Measurements from ENCODE around the gene EN1. TPM values are rescaled to one million over a fixed set of nuclear protein-coding genes. Genes with fewer than 3 reads are reported as not detected.

EN1 gene
- total RNA-seq (not detected), total RNA-seq (0 to 0.12 (median 0) reads per million in 29 experiments)
- not detected for total RNA-seq (2013)

- Mint-ChIP-seq H3K4me1 (peaks cover 32 to 42% (median 38%) of the 10 kb centered on the region in 3 donors), H3K27ac (no peak within 1 kb of the TSS), H3K9me3 (no peaks in the 10 kb centered on the region), H3K4me3 (peak within 1 kb of the TSS; percentile 46 to 67 (median 62)), H3K36me3 (no peaks in the 10 kb centered on the region), H3K27me3 (peaks cover 65 to 82% of the 10 kb centered on the region in 2 donors)
- ChIA-PET POLR2A (interaction anchor here in 1 of 2 donors (0.6 kb wide), 1 partner anchor 651 kb away, joined by 3 read pairs; no protein-coding TSS in a partner anchor), CTCF (interaction anchor here (0.6 to 1.0 kb wide), 6 partner anchors 8 to 535 kb away, joined by 3 to 7 read pairs (median 3); no protein-coding TSS in a partner anchor)
- Histone ChIP-seq H3K4me1 (ENCODE audit: control insufficient read depth in 1 of 2, extremely low read depth in 1 of 2, insufficient read depth in 2 of 2, low read length in 2 of 2) (peaks cover 2 to 46% of the 10 kb centered on the region in 2 experiments), H3K9me3 (no peaks in the 10 kb centered on the region), H3K4me3 (ENCODE audit: control insufficient read depth in 1 of 2, extremely low read depth in 1 of 2, low read length in 1 of 2) (peak within 1 kb of the TSS in 1 of 2 donors; percentile 41), H3K36me3 (ENCODE audit: control insufficient read depth in 2 of 2, extremely low read depth in 1 of 2, insufficient read depth in 1 of 2, low read length in 1 of 2) (no peaks in the 10 kb centered on the region), H3K27me3 (replicated peaks in 1 of 2; ENCODE audit: control insufficient read depth in 2 of 2, extremely low read depth in 1 of 2, insufficient read depth in 2 of 2, low read length in 1 of 2) (peaks cover 25 to 95% of the 10 kb centered on the region in 2 experiments), H3K27ac (ENCODE audit: low read length) (no peak within 1 kb of the TSS)
- ATAC-seq (replicated peaks in 1 of 4) (peak in 1 of 4 experiments; percentile 26), DNase-seq (no peak)
- 4% methylated on average over 39 of the region's 64 CpGs for WGBS (ENCODE audit: insufficient coverage)
Measured at GRCh38 chr2:118846953-118847761, at the start of gene EN1. Gene EN1 (minus strand): TSS chr2:118847648. CDS start chr2:118847167, 481 bp downstream.

GRCh38 chr2:118893100-118893499 lies 45.7 kb upstream of the EN1 start:
- POLR2A ChIA-PET, result no interaction called here
- peaks cover 0 to 10% of the 10 kb centered on the region in 2 donors for H3K27me3 Mint-ChIP-seq
- no peaks in the 10 kb centered on the region for H3K36me3 ChIP-seq (ENCODE audit: control insufficient read depth in 2 of 2, extremely low read depth in 1 of 2, insufficient read depth in 1 of 2, low read length in 1 of 2)

GRCh38 chr2:118889995-118890394 lies 42.5 kb upstream of the EN1 start:
- H3K36me3 Mint-ChIP-seq, result peaks cover 7% of the 10 kb centered on the region
- Histone ChIP-seq H3K36me3 (ENCODE audit: control insufficient read depth in 2 of 2, extremely low read depth in 1 of 2, insufficient read depth in 1 of 2, low read length in 1 of 2) (no peaks in the 10 kb centered on the region), H3K27me3 (replicated peaks in 1 of 2; ENCODE audit: control insufficient read depth in 2 of 2, extremely low read depth in 1 of 2, insufficient read depth in 2 of 2, low read length in 1 of 2) (peaks cover 0 to 3% of the 10 kb centered on the region in 2 experiments), H3K4me3 (ENCODE audit: control insufficient read depth in 1 of 2, extremely low read depth in 1 of 2, low read length in 1 of 2) (no peak overlapping the region), H3K9me3 (peaks cover 5% of the 10 kb centered on the region), H3K27ac (ENCODE audit: low read length) (no peak overlapping the region), H3K4me1 (ENCODE audit: control insufficient read depth in 1 of 2, extremely low read depth in 1 of 2, insufficient read depth in 2 of 2, low read length in 2 of 2) (no peaks in the 10 kb centered on the region)
- no peak overlapping the region for H3K27ac Mint-ChIP-seq
- WGBS (ENCODE audit: insufficient coverage), result no CpG with 5 or more reads among the region's 1 CpG
- ATAC-seq (replicated peaks in 1 of 4), result no peak
- no peak overlapping the region for H3K4me3 Mint-ChIP-seq
- DNase-seq, result no peak
- ChIA-PET POLR2A (no interaction called here), CTCF (no interaction called here)
- H3K9me3 Mint-ChIP-seq, result peaks cover 9 to 14% (median 9%) of the 10 kb centered on the region in 3 donors
- H3K27me3 Mint-ChIP-seq, result peaks cover 0 to 10% of the 10 kb centered on the region in 2 donors
- H3K4me1 Mint-ChIP-seq, result peaks cover 0 to 2% (median 0%) of the 10 kb centered on the region in 3 donors

More at GRCh38 chr2:118893100-118893499, 45.7 kb upstream of the EN1 start:
- WGBS (ENCODE audit: insufficient coverage), result 100% methylated on average over 1 of the region's 3 CpGs
- H3K4me3 Mint-ChIP-seq, result no peak overlapping the region
- H3K9me3 Mint-ChIP-seq, result peaks cover 9 to 14% (median 9%) of the 10 kb centered on the region in 3 donors
- Histone ChIP-seq H3K4me1 (ENCODE audit: control insufficient read depth in 1 of 2, extremely low read depth in 1 of 2, insufficient read depth in 2 of 2, low read length in 2 of 2) (no peaks in the 10 kb centered on the region), H3K27ac (ENCODE audit: low read length) (no peak overlapping the region), H3K4me3 (ENCODE audit: control insufficient read depth in 1 of 2, extremely low read depth in 1 of 2, low read length in 1 of 2) (no peak overlapping the region), H3K9me3 (peaks cover 5% of the 10 kb centered on the region), H3K27me3 (replicated peaks in 1 of 2; ENCODE audit: control insufficient read depth in 2 of 2, extremely low read depth in 1 of 2, insufficient read depth in 2 of 2, low read length in 1 of 2) (peaks cover 0 to 3% of the 10 kb centered on the region in 2 experiments)
- H3K4me1 Mint-ChIP-seq, result peaks cover 0 to 5% (median 2%) of the 10 kb centered on the region in 3 donors
- CTCF ChIA-PET, result no interaction called here
- peaks cover 7% of the 10 kb centered on the region for H3K36me3 Mint-ChIP-seq
- DNase-seq, result no peak
- no peak for ATAC-seq (replicated peaks in 1 of 4)
- H3K27ac Mint-ChIP-seq, result no peak overlapping the region

DNA sequence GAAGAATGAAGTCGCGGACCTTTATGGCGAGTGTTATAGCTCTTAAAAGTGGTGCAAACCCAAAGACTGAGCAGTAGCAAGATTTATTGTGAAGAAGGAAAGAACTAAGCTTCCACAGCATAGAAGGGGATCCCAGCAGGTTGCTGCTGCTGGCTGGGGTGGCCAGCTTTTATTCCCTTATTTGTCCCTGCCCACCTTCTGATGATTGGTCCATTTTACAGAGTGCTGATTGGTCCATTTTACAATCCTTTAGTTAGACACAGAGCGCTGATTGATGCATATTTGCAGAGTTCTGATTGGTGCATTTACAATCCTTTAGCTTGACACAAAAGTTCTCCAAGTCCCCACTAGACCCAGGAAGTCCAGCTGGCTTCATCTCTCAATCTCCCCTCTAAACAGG lies 36.3 kb upstream of the EN1 start:
- Mint-ChIP-seq H3K36me3 (no peaks in the 10 kb centered on the region), H3K27ac (peak overlapping the region; percentile 90 to 91), H3K4me3 (peak overlapping the region in 1 of 3 donors; percentile 77), H3K4me1 (peaks cover 23 to 29% (median 24%) of the 10 kb centered on the region in 3 donors), H3K9me3 (peaks cover 0 to under 1% (median 0%) of the 10 kb centered on the region in 3 donors), H3K27me3 (peaks cover under 1% of the 10 kb centered on the region in 2 donors)
- DNase-seq (no peak), ATAC-seq (replicated peaks in 1 of 4) (no peak)
- ChIA-PET CTCF (interaction anchor here (0.7 to 1.8 kb wide), 3 partner anchors 11 to 900 kb away, joined by 4 to 6 read pairs (median 4); no protein-coding TSS in a partner anchor), POLR2A (no interaction called here)
- no peaks in the 10 kb centered on the region for H3K36me3 ChIP-seq (ENCODE audit: control insufficient read depth in 2 of 2, extremely low read depth in 1 of 2, insufficient read depth in 1 of 2, low read length in 1 of 2)
- H3K4me3 ChIP-seq (ENCODE audit: control insufficient read depth in 1 of 2, extremely low read depth in 1 of 2, low read length in 1 of 2), result no peak overlapping the region
- H3K9me3 ChIP-seq, result no peaks in the 10 kb centered on the region
- H3K27ac ChIP-seq (ENCODE audit: low read length), result no peak overlapping the region
- H3K4me1 ChIP-seq (ENCODE audit: control insufficient read depth in 1 of 2, extremely low read depth in 1 of 2, insufficient read depth in 2 of 2, low read length in 2 of 2), result peaks cover 0 to 19% of the 10 kb centered on the region in 2 experiments
- peaks cover 0 to 12% of the 10 kb centered on the region in 2 experiments for H3K27me3 ChIP-seq (replicated peaks in 1 of 2; ENCODE audit: control insufficient read depth in 2 of 2, extremely low read depth in 1 of 2, insufficient read depth in 2 of 2, low read length in 1 of 2)
- WGBS (ENCODE audit: insufficient coverage), result no CpG with 5 or more reads among the region's 4 CpGs

DNA sequence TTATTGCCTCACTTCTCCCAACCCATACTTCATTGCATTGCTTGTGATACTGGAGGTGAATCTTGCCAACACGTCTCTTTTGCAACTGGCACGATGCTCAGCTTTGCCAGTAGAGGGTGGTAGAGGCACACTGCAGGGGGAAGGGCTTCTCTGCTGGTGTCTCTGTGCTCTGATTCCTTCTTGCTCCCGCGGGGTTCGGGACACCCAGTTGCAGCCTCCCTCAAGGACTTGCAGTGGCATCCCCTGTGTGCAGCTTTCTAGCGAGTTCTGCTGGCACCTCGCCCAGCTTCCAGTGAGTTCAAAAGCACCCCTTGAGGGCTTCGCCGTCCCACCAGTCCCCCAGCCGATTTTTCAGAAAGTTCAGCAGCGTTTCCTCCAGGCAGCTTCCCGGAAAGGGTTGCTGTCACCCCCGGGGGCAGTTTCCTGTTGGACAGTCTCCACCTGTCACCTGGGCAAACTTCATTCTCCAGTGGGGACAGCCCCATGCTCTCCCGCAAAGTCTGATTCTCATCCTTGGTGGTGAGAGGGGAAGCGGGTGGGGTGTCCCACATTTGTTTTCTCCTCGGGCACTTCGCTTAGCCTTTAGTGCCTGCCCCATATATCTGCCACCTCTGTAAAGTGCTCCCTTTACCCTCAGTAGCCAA lies 35.4 kb upstream of the EN1 start:
- POLR2A ChIA-PET, result no interaction called here
- DNase-seq (peak in 34 of 35 experiments; percentile 16 to 76 (median 55)), ATAC-seq (replicated peaks in 1 of 4) (peak; percentile 72 to 85 (median 83))
- Mint-ChIP-seq H3K36me3 (no peaks in the 10 kb centered on the region), H3K27me3 (peaks cover 4 to 10% of the 10 kb centered on the region in 2 donors), H3K4me3 (peak overlapping the region; percentile 72 to 82 (median 77)), H3K9me3 (no peaks in the 10 kb centered on the region), H3K4me1 (peaks cover 23 to 29% (median 24%) of the 10 kb centered on the region in 3 donors), H3K27ac (peak overlapping the region; percentile 90 to 91)
- H3K9me3 ChIP-seq, result no peaks in the 10 kb centered on the region
- no peaks in the 10 kb centered on the region for H3K36me3 ChIP-seq (ENCODE audit: control insufficient read depth in 2 of 2, extremely low read depth in 1 of 2, insufficient read depth in 1 of 2, low read length in 1 of 2)
- 0% methylated on average over 10 of the region's 17 CpGs for WGBS (ENCODE audit: insufficient coverage)
- no peak overlapping the region for H3K27ac ChIP-seq (ENCODE audit: low read length)
- CTCF ChIA-PET, result interaction anchor here (1.0 to 1.8 kb wide), 4 partner anchors 10 to 899 kb away, joined by 3 to 6 read pairs (median 4); no protein-coding TSS in a partner anchor
- peaks cover 0 to 18% of the 10 kb centered on the region in 2 experiments for H3K27me3 ChIP-seq (replicated peaks in 1 of 2; ENCODE audit: control insufficient read depth in 2 of 2, extremely low read depth in 1 of 2, insufficient read depth in 2 of 2, low read length in 1 of 2)
- peaks cover 0 to 19% of the 10 kb centered on the region in 2 experiments for H3K4me1 ChIP-seq (ENCODE audit: control insufficient read depth in 1 of 2, extremely low read depth in 1 of 2, insufficient read depth in 2 of 2, low read length in 2 of 2)
- H3K4me3 ChIP-seq (ENCODE audit: control insufficient read depth in 1 of 2, extremely low read depth in 1 of 2, low read length in 1 of 2), result peak overlapping the region in 1 of 2 donors; percentile 42
